Measurements from ENCODE around the gene HNMT. TPM values are rescaled to one million over a fixed set of nuclear protein-coding genes. Genes with fewer than 3 reads are reported as not detected.
A peak's percentile ranks its signal among the peaks of the same experiment; 100 is the strongest.

HNMT gene
- total and polyA plus RNA-seq, 2 of the 13 experiments (the other 11 are each of a cell fraction or from before 2014, with no cell fraction given): 279 to 309 TPM

- H3K4me2 ChIP-seq (ENCODE audit: low read depth, low read length): no peak overlapping the region
- 94% methylated on average over 1 of the region's 1 CpG for WGBS (ENCODE audit: low lambda C conversion rate)
- no peaks in the 10 kb centered on the region for H3K79me2 ChIP-seq (ENCODE audit: insufficient read depth, low read length)
- POLR2A ChIA-PET: interaction anchor here (1.9 kb wide), 1 partner anchor 56 kb away, joined by 4 read pairs; the partner anchor contains the start of gene HNMT
- no peak overlapping the region for H3K9ac ChIP-seq (ENCODE audit: insufficient read depth, low read depth, low read length)
- FAIRE-seq: no peak
- BruUV-seq (replicated peaks): no TSS peak
- H4K20me1 ChIP-seq (ENCODE audit: insufficient read depth, low read length): no peaks in the 10 kb centered on the region
- H3K4me1 ChIP-seq (ENCODE audit: insufficient read depth, low read length): no peaks in the 10 kb centered on the region
- in situ Hi-C loops (cut with HindIII; ENCODE audit: extremely low pct_ligation_motif_present, low pct_unique_long_range_greater_than_20kb) (no loop called here), intact Hi-C loops (cut with micrococcal nuclease; ENCODE audit: unreplicated experiment) (no loop called here)
- H3K27ac ChIP-seq (ENCODE audit: extremely low read length, insufficient read depth, low read length): no peak overlapping the region
- CTCF ChIA-PET (ENCODE audit: low intra/inter-chr PET ratio, low total read pairs): interaction anchor here (0.8 to 1.4 kb wide), 2 partner anchors 73 to 110 kb away, joined by 3 to 6 read pairs; no protein-coding TSS in a partner anchor
- peaks cover 0 to 2% of the 10 kb centered on the region in 2 experiments; a peak in 1 of 5 replicates for H3K36me3 ChIP-seq (replicated peaks in 1 of 2; ENCODE audit: control insufficient read depth in 1 of 2, insufficient read depth in 2 of 2, low read length in 2 of 2)
- peak; percentile 52 for ATAC-seq
- DNase-seq (ENCODE audit: low spot score): no peak
- H2AFZ ChIP-seq (ENCODE audit: low read length): no peak overlapping the region
- H3K9me3 ChIP-seq (ENCODE audit: low read length): no peaks in the 10 kb centered on the region
- no peak overlapping the region for H3K4me3 ChIP-seq (replicated peaks in 1 of 3; ENCODE audit: insufficient read depth in 1 of 3, low read depth in 2 of 3, low read length in 3 of 3)
- no peaks in the 10 kb centered on the region for H3K27me3 ChIP-seq (ENCODE audit: control insufficient read depth in 1 of 2, insufficient read depth in 2 of 2, low read length in 2 of 2)
- TF ChIP-seq ZNF616 (CRISPR knock-in tag; IDR thresholded peaks at IDR 0.05; ENCODE audit: low read depth) (no peak), FOXC1 (CRISPR knock-in tag; IDR thresholded peaks at IDR 0.05; ENCODE audit: borderline replicate concordance) (no peak), ZNF124 (CRISPR knock-in tag; IDR thresholded peaks at IDR 0.05) (no peak), MIXL1 (CRISPR knock-in tag; IDR thresholded peaks at IDR 0.05) (no peak), ZC3H13 (CRISPR knock-in tag; IDR thresholded peaks at IDR 0.05) (no peak), ZNF709 (CRISPR knock-in tag; IDR thresholded peaks at IDR 0.05) (no peak), ZBTB14 (CRISPR knock-in tag; IDR thresholded peaks at IDR 0.05) (no peak), THAP11 (CRISPR knock-in tag; IDR thresholded peaks at IDR 0.05) (no peak), ZNF605 (CRISPR knock-in tag; IDR thresholded peaks at IDR 0.05) (no peak), MED1 (CRISPR knock-in tag; IDR thresholded peaks at IDR 0.05) (no peak), DNMT1 (CRISPR knock-in tag; IDR thresholded peaks at IDR 0.05) (no peak), STAG1 (CRISPR knock-in tag; IDR thresholded peaks at IDR 0.05) (peak; percentile 24; the same call in 1 of the 2 replicates), ZNF547 (CRISPR knock-in tag; IDR thresholded peaks at IDR 0.05) (no peak), EED (CRISPR knock-in tag; IDR thresholded peaks at IDR 0.05) (no peak), SMC3 (IDR thresholded peaks at IDR 0.05; ENCODE audit: low read length) (0 out of 2 replicates have a peak, but pooled peaks have one; percentile 5)
- TF ChIP-seq, protein P1, sequence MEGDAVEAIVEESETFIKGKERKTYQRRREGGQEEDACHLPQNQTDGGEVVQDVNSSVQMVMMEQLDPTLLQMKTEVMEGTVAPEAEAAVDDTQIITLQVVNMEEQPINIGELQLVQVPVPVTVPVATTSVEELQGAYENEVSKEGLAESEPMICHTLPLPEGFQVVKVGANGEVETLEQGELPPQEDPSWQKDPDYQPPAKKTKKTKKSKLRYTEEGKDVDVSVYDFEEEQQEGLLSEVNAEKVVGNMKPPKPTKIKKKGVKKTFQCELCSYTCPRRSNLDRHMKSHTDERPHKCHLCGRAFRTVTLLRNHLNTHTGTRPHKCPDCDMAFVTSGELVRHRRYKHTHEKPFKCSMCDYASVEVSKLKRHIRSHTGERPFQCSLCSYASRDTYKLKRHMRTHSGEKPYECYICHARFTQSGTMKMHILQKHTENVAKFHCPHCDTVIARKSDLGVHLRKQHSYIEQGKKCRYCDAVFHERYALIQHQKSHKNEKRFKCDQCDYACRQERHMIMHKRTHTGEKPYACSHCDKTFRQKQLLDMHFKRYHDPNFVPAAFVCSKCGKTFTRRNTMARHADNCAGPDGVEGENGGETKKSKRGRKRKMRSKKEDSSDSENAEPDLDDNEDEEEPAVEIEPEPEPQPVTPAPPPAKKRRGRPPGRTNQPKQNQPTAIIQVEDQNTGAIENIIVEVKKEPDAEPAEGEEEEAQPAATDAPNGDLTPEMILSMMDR (CRISPR knock-in tag; IDR thresholded peaks at IDR 0.05): 0 out of 2 replicates have a peak, but pooled peaks have one; percentile 15
- TF ChIP-seq, protein P2, sequence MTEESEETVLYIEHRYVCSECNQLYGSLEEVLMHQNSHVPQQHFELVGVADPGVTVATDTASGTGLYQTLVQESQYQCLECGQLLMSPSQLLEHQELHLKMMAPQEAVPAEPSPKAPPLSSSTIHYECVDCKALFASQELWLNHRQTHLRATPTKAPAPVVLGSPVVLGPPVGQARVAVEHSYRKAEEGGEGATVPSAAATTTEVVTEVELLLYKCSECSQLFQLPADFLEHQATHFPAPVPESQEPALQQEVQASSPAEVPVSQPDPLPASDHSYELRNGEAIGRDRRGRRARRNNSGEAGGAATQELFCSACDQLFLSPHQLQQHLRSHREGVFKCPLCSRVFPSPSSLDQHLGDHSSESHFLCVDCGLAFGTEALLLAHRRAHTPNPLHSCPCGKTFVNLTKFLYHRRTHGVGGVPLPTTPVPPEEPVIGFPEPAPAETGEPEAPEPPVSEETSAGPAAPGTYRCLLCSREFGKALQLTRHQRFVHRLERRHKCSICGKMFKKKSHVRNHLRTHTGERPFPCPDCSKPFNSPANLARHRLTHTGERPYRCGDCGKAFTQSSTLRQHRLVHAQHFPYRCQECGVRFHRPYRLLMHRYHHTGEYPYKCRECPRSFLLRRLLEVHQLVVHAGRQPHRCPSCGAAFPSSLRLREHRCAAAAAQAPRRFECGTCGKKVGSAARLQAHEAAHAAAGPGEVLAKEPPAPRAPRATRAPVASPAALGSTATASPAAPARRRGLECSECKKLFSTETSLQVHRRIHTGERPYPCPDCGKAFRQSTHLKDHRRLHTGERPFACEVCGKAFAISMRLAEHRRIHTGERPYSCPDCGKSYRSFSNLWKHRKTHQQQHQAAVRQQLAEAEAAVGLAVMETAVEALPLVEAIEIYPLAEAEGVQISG (CRISPR knock-in tag; IDR thresholded peaks at IDR 0.05): no peak
- TF ChIP-seq, protein P3, sequence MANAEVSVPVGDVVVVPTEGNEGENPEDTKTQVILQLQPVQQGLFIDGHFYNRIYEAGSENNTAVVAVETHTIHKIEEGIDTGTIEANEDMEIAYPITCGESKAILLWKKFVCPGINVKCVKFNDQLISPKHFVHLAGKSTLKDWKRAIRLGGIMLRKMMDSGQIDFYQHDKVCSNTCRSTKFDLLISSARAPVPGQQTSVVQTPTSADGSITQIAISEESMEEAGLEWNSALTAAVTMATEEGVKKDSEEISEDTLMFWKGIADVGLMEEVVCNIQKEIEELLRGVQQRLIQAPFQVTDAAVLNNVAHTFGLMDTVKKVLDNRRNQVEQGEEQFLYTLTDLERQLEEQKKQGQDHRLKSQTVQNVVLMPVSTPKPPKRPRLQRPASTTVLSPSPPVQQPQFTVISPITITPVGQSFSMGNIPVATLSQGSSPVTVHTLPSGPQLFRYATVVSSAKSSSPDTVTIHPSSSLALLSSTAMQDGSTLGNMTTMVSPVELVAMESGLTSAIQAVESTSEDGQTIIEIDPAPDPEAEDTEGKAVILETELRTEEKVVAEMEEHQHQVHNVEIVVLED (CRISPR knock-in tag; IDR thresholded peaks at IDR 0.05; ENCODE audit: borderline replicate concordance): no peak
These were observed 56.2 kb downstream of the HNMT start for GRCh38 chr2:138020432-138020831.

All from HepG2 (cell line).